Measurements from ENCODE around the gene HAVCR1. TPM values are rescaled to one million over a fixed set of nuclear protein-coding genes. Genes with fewer than 3 reads are reported as not detected.
"Not testable (repeated sequence)": the region's sequence is repeated elsewhere in the genome, so short reads cannot be mapped to it uniquely, and the experiment has no call there.

The HAVCR1 gene
- polyA plus RNA-seq, 4 donors: 1.6 to 3.3 (median 3.2) TPM

- no peak for DNase-seq (ENCODE audit: low read depth in 4 of 4, low spot score in 2 of 4)
Measured at GRCh38 chr5:157051604-157052245, 7.2 kb downstream of the HAVCR1 start.

GRCh38 chr5:157050050-157050449 lies 8.9 kb downstream of the HAVCR1 start:
- no peak for DNase-seq (ENCODE audit: low read depth in 4 of 4, low spot score in 2 of 4)

GRCh38 chr5:157049605-157050004 lies 9.3 kb downstream of the HAVCR1 start:
- no peak for DNase-seq (ENCODE audit: low read depth in 4 of 4, low spot score in 2 of 4)

GRCh38 chr5:157047898-157048297 lies 11.0 kb downstream of the HAVCR1 start:
- no peak for DNase-seq (ENCODE audit: low read depth in 4 of 4, low spot score in 2 of 4)

- not testable (repeated sequence) for DNase-seq (ENCODE audit: low read depth in 4 of 4, low spot score in 2 of 4)
Measured at GRCh38 chr5:157047016-157047415, 11.9 kb downstream of the HAVCR1 start.

GRCh38 chr5:157046041-157046440 lies 12.9 kb downstream of the HAVCR1 start:
- DNase-seq (ENCODE audit: low read depth in 4 of 4, low spot score in 2 of 4): no peak

GRCh38 chr5:157045601-157046000 lies 13.3 kb downstream of the HAVCR1 start:
- no peak for DNase-seq (ENCODE audit: low read depth in 4 of 4, low spot score in 2 of 4)

- no peak for DNase-seq (ENCODE audit: low read depth in 4 of 4, low spot score in 2 of 4)
Measured at GRCh38 chr5:157038568-157039187, 20.2 kb downstream of the HAVCR1 start.

- not testable (repeated sequence) for DNase-seq (ENCODE audit: low read depth in 4 of 4, low spot score in 2 of 4)
Measured at GRCh38 chr5:157034106-157035072, 24.5 kb downstream of the HAVCR1 start.

- DNase-seq (ENCODE audit: low read depth in 4 of 4, low spot score in 2 of 4): no peak
Measured at GRCh38 chr5:157033071-157033583, 25.8 kb downstream of the HAVCR1 start.

GRCh38 chr5:157030692-157031091 lies 28.2 kb downstream of the HAVCR1 start:
- no peak for DNase-seq (ENCODE audit: low read depth in 4 of 4, low spot score in 2 of 4)

- no peak for DNase-seq (ENCODE audit: low read depth in 4 of 4, low spot score in 2 of 4)
Measured at GRCh38 chr5:157029457-157029856, 29.5 kb downstream of the HAVCR1 start.

- DNase-seq (ENCODE audit: low read depth in 4 of 4, low spot score in 2 of 4): not testable (repeated sequence)
Measured at GRCh38 chr5:157027663-157028062, 31.3 kb downstream of the HAVCR1 start.

- DNase-seq (ENCODE audit: low read depth in 4 of 4, low spot score in 2 of 4): no peak
Measured at GRCh38 chr5:157026789-157027424, 32.0 kb downstream of the HAVCR1 start.

GRCh38 chr5:157025093-157025698 lies 33.7 kb downstream of the HAVCR1 start:
- no peak for DNase-seq (ENCODE audit: low read depth in 4 of 4, low spot score in 2 of 4)

- DNase-seq (ENCODE audit: low read depth in 4 of 4, low spot score in 2 of 4): no peak
Measured at GRCh38 chr5:157024208-157024959, 34.5 kb downstream of the HAVCR1 start.

GRCh38 chr5:157022024-157022423 lies 36.9 kb downstream of the HAVCR1 start:
- no peak for DNase-seq (ENCODE audit: low read depth in 4 of 4, low spot score in 2 of 4)

GRCh38 chr5:157020511-157021222 lies 38.2 kb downstream of the HAVCR1 start:
- no peak for DNase-seq (ENCODE audit: low read depth in 4 of 4, low spot score in 2 of 4)

- no peak for DNase-seq (ENCODE audit: low read depth in 4 of 4, low spot score in 2 of 4)
Measured at GRCh38 chr5:157020002-157020401, 38.9 kb downstream of the HAVCR1 start.
